Right lobe of liver (tissue), 6 donors: ENCODE results near the gene ALDH1A3. TPM values are rescaled to one million over a fixed set of nuclear protein-coding genes. Genes with fewer than 3 reads are reported as not detected.

ENCODE experiments used
- ATAC-seq, 4 donors: fragments of 200-7000 bp; cut with Tn5 transposase; one replicate each; pipeline ENCODE4 v1.9.1; 2020; ENCODE audit warnings: mild to moderate bottlenecking in 4 of 4, moderate library complexity in 4 of 4
- DNase-seq, 3 donors: peaks; one replicate each; pipeline ENCODE4 v3.0.0-alpha.2; 2020
- H3K27ac ChIP-seq, 3 donors: fragments of 200-600 bp; one replicate each; pipeline ENCODE4 v1.8.0; 2022
- H3K27me3 ChIP-seq, 2 donors: fragments of 200-600 bp; one replicate each; pipeline ENCODE4 v1.8.0; 2022
- H3K36me3 ChIP-seq, 4 donors: fragments of 200-600 bp; sonication (generic) in 1 of 4; one replicate each; pipeline versions ENCODE4 v1.5.1 to v1.8.0; 2017 to 2022; ENCODE audit warnings: control low read depth in 1 of 4
- H3K4me1 ChIP-seq, 4 donors: fragments of 200-600 bp; sonication (generic) in 1 of 4; one replicate each; pipeline versions ENCODE4 v1.5.1 to v1.8.0; 2017 to 2022; ENCODE audit warnings: control low read depth in 1 of 4
- H3K4me3 ChIP-seq, 3 donors: fragments of 200-600 bp; one replicate each; pipeline ENCODE4 v1.8.0; 2022
- H3K9me3 ChIP-seq, 4 donors: fragments of 200-600 bp; sonication (generic) in 1 of 4; one replicate each; pipeline versions ENCODE4 v1.5.1 to v1.8.0; 2017 to 2022; ENCODE audit warnings: control low read depth in 1 of 4
- POLR2A ChIP-seq: fragments of 450-650 bp; IDR thresholded peaks from one replicate; pipeline ENCODE4 v1.6.1; 2017; ENCODE audit warnings: antibody characterized with exemption, mild to moderate bottlenecking
- WGBS: methylation state at CpG from one replicate; pipeline ENCODE4 v1.1.6; 2018; ENCODE audit warnings: low coverage, low lambda C conversion rate; ENCODE audit not compliant: insufficient coverage; ENCODE audit errors: missing lambda C conversion rate; 5-methylcytosine and 5-hydroxymethylcytosine counted together
- intact Hi-C, 2 donors: fragments of 100-400 bp; cut with DNase I; formaldehyde crosslinking; loops; one replicate each; pipeline versions ENCODE4 v1.11.2 to v1.14.1; 2022
- total RNA-seq, 6 experiments: library from RNA; depleted of rRNA in 2 of 6; stranded (reverse); fragments of >200 nt in 2 of 6; fragmentation: NEBNext Ultra II Directional in 3 of 6; extraction: Animal tissue kit (Norgen Biotek cat#: 25700) in 3 of 6; gene quantifications; one replicate each; pipeline versions ENCODE4 v1.1.0 to v1.2.4, GENCODE V29; 2016 to 2023
- TF ChIP-seq, protein P1 (sequence below), 4 donors: fragments of 200-600 bp in 3 of 4; fragments of 450-650 bp in 1 of 4; IDR thresholded peaks; one replicate each; pipeline versions ENCODE4 v1.5.1 to v1.8.0; 2016 to 2022; ENCODE audit warnings: antibody characterized with exemption in 4 of 4, mild to moderate bottlenecking in 2 of 4
- donor health status: DM: no; HTN: yes; CAD: no.
- donor health status: DM: no; HTN: no; CAD: no.
- donor health status: DM: no; HTN: no; CAD: no.
- donor health status: DM: no; HTN: yes; CAD: no.
- donor health status: DM: no; HTN: yes; CAD: no.

Gene ALDH1A3
- total RNA-seq, 6 experiments from 2014 or later: 1.6 to 7.8 (median 4.2) TPM

DNA sequence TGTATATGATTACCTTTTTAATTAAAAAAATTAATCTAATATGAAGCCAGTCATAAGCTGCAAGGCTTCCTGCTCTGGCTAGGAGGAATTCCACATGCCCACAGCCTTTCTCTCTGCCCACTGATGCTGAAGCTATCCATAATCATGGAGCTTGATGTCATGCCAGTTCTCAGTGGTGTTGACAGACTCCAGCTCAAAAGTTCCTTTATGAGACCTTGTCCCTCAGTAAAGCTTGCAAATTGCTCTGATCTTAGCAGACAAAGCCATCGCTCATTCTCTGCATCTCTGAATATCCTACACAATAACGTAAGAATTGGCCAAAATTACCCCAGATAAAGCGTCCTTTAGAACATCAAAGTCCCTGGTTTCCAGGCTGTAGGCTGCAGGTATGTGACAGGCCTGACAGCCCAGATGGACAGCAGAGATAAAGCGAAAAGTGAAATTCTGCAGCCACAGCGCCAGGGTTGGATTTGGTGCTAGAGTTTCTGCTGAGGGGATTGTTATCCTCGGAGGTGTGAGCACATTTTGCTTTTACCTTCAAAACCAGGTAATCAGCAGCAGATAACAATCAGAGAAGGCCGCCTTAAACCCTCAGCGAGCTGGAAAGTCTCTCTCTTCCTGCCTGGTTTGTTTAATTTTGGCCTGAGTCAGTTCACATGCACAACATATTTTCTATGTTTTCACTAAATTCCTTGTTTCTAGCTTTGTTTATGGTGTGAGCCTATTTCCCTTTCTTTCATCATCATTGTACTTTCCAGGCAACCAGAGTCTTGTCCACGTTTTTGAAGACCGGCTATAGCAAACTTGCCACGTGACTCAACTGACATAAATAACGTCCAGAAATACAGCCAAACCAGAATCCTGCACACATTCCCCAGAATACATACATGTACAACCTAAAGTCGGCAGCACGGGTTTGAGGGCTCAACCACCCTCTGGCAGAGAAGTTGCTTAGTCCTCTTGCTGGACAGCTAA, 36.6 kb upstream of the ALDH1A3 start:
- TF ChIP-seq, protein P1, sequence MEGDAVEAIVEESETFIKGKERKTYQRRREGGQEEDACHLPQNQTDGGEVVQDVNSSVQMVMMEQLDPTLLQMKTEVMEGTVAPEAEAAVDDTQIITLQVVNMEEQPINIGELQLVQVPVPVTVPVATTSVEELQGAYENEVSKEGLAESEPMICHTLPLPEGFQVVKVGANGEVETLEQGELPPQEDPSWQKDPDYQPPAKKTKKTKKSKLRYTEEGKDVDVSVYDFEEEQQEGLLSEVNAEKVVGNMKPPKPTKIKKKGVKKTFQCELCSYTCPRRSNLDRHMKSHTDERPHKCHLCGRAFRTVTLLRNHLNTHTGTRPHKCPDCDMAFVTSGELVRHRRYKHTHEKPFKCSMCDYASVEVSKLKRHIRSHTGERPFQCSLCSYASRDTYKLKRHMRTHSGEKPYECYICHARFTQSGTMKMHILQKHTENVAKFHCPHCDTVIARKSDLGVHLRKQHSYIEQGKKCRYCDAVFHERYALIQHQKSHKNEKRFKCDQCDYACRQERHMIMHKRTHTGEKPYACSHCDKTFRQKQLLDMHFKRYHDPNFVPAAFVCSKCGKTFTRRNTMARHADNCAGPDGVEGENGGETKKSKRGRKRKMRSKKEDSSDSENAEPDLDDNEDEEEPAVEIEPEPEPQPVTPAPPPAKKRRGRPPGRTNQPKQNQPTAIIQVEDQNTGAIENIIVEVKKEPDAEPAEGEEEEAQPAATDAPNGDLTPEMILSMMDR (IDR thresholded peaks at IDR 0.05): no peak
- TF ChIP-seq POLR2A: no peak
- no peaks in the 10 kb centered on the region for H3K9me3 ChIP-seq
- no peak for DNase-seq

DNA sequence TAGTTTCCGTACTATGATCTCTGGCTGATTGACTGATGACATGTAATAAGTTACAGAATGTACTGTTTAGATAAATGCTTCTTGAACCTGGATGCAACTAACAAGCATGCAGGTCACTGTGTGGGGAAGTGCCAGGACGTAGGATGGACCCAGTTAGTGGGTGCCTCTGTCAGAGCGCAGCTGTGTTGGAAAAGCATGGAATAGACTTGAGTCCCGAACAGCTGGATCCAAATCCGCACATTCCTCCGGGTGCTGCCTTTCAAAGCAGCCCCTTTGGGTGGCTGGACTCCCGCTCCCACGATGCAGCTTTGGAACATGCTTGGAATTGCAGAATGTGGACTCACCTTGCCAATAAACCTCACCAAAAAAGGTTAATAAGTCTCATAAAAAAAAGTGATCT, 35.5 kb upstream of the ALDH1A3 start:
- intact Hi-C loops: no loop called here
- Histone ChIP-seq H3K36me3 (no peaks in the 10 kb centered on the region), H3K27ac (no peak overlapping the region), H3K4me3 (no peak overlapping the region), H3K9me3 (no peaks in the 10 kb centered on the region), H3K4me1 (no peaks in the 10 kb centered on the region), H3K27me3 (no peaks in the 10 kb centered on the region)
- 59% methylated on average over 6 of the region's 8 CpGs for WGBS
- ATAC-seq (no peak), DNase-seq (no peak)
- no peak for TF ChIP-seq POLR2A
- TF ChIP-seq, protein P1 (IDR thresholded peaks at IDR 0.05): no peak

More for the DNA sequence above, 36.6 kb upstream of the ALDH1A3 start:
- H3K36me3 ChIP-seq: no peaks in the 10 kb centered on the region
- H3K4me3 ChIP-seq: no peak overlapping the region
- intact Hi-C loops: no loop called here
- no peaks in the 10 kb centered on the region for H3K27me3 ChIP-seq
- 47% methylated on average over 14 of the region's 14 CpGs for WGBS
- ATAC-seq: no peak
- H3K27ac ChIP-seq: no peak overlapping the region
- no peaks in the 10 kb centered on the region for H3K4me1 ChIP-seq

DNA sequence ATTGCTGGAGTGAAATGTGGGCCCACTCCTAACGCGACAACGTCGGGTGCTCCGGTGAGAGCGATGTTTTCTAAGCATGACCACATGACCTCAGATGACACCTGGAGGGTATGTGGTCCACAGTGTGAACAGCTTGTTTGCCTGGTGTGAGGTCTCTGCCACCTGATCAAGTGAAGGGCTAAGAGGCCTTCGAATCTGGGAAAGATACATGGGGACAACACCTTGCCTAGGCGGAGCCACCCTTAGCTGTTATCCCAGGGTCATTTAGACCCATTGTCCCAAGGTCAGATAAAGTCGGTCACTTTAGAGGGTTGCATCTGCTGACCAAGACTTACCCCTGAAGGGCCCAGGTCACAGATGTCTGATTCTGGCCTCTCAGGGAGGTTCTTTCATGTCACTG, 34.9 kb upstream of the ALDH1A3 start:
- H3K4me1 ChIP-seq: no peaks in the 10 kb centered on the region
- intact Hi-C loops: no loop called here
- TF ChIP-seq, protein P1 (IDR thresholded peaks at IDR 0.05): no peak
- no peak for TF ChIP-seq POLR2A
- no peaks in the 10 kb centered on the region for H3K36me3 ChIP-seq
- no peak overlapping the region for H3K4me3 ChIP-seq
- H3K9me3 ChIP-seq: no peaks in the 10 kb centered on the region
- DNase-seq (no peak), ATAC-seq (no peak)
- no peak overlapping the region for H3K27ac ChIP-seq
- WGBS: 88% methylated on average over 8 of the region's 9 CpGs
- H3K27me3 ChIP-seq: peaks cover 0 to 4% of the 10 kb centered on the region in 2 donors

DNA sequence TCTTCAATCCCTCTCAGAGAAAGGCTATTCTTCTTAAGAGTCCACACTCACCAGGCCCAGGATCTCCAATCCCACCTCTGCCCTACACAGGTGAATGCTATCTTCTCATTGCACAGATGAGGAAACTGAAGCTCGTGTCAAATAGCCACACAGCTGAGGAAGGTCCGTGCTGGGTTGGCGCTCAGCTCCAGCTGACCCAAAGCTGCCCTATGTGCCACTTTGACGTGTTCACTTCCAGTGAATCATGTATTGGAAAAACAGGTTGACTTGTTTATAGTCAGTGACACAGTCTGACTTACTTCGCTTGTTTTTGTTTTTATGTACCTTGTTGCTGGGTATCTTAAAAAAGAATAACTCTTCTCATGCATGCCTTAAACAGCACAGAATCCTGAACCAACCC, 32.4 kb upstream of the ALDH1A3 start:
- intact Hi-C loops: no loop called here

More for the DNA sequence above, 32.4 kb upstream of the ALDH1A3 start:
- Histone ChIP-seq H3K4me3 (no peak overlapping the region), H3K36me3 (no peaks in the 10 kb centered on the region), H3K27ac (no peak overlapping the region), H3K27me3 (peaks cover 0 to 6% of the 10 kb centered on the region in 2 donors), H3K9me3 (no peaks in the 10 kb centered on the region), H3K4me1 (no peaks in the 10 kb centered on the region)
- ATAC-seq: no peak
- 59% methylated on average over 5 of the region's 5 CpGs for WGBS
- no peak for DNase-seq
- TF ChIP-seq, protein P1 (IDR thresholded peaks at IDR 0.05): no peak
- TF ChIP-seq POLR2A: no peak
